Right cardiac atrium (tissue), 5 donors: Measurements from ENCODE around the gene HEPH. TPM values are rescaled to one million over a fixed set of nuclear protein-coding genes. Genes with fewer than 3 reads are reported as not detected.
A peak's percentile ranks its signal among the peaks of the same experiment; 100 is the strongest.

ENCODE experiments used
- ATAC-seq, 2 donors: fragments of 200-7000 bp; cut with Tn5 transposase; one replicate each; pipeline versions ENCODE4 v1.8.0 to v1.9.1; 2020; ENCODE audit warnings: moderate library complexity in 2 of 2, mild to moderate bottlenecking in 1 of 2
- DNase-seq, 3 donors: peaks; one replicate each; pipeline ENCODE4 v3.0.0-alpha.2; 2020
- H3K27ac ChIP-seq: one replicate; pipeline ENCODE4 v1.5.1; 2013; ENCODE audit warnings: mild to moderate bottlenecking, low read length, control low read depth, moderate library complexity
- H3K27me3 ChIP-seq: one replicate; pipeline ENCODE4 v1.6.1; 2013; ENCODE audit not compliant: control insufficient read depth, insufficient read depth
- H3K4me1 ChIP-seq: one replicate; pipeline ENCODE4 v1.6.1; 2013; ENCODE audit warnings: low read length; ENCODE audit not compliant: control insufficient read depth, insufficient read depth
- H3K4me3 ChIP-seq: one replicate; pipeline ENCODE4 v1.5.1; 2013; ENCODE audit warnings: low read length, control low read depth
- H3K9me3 ChIP-seq: one replicate; pipeline ENCODE4 v1.6.1; 2013; ENCODE audit warnings: low read length; ENCODE audit not compliant: control insufficient read depth
- WGBS: extraction: QIAGEN DNeasy Blood & Tissue Kit; methylation state at CpG from one replicate; pipeline ENCODE4 v1.1.7; 2013; 5-methylcytosine and 5-hydroxymethylcytosine counted together
- intact Hi-C, 4 donors: fragments of 100-400 bp; cut with DNase I; formaldehyde crosslinking; loops; one replicate each; pipeline versions ENCODE4 v1.11.0 to v1.14.0; 2022 to 2023
- polyA plus RNA-seq: library from polyadenylated mRNA; stranded (reverse); fragments of 200-250 nt; gene quantifications from one replicate; pipeline ENCODE4 v1.2.3, GENCODE V29; 2013
- total RNA-seq, 4 donors: library from RNA; stranded (reverse); fragmentation: NEBNext Ultra II Directional; extraction: Animal tissue kit (Norgen Biotek cat#: 25700); gene quantifications; one replicate each; pipeline ENCODE4 v1.2.1, GENCODE V29; 2021
- donor health status: healthy with polysubstance abuse.
- donor health status: DM: no; HTN: yes; CAD: no.
- donor health status: DM: no; HTN: no; CAD: no.
- donor health status: DM: no; HTN: yes; CAD: no; lungs with severe emphysema.
- donor health status: DM: yes; HTN: yes; CAD: no.

Gene HEPH
- total and polyA plus RNA-seq, 5 donors = 16.0 to 71.9 (median 55.8) TPM

DNA sequence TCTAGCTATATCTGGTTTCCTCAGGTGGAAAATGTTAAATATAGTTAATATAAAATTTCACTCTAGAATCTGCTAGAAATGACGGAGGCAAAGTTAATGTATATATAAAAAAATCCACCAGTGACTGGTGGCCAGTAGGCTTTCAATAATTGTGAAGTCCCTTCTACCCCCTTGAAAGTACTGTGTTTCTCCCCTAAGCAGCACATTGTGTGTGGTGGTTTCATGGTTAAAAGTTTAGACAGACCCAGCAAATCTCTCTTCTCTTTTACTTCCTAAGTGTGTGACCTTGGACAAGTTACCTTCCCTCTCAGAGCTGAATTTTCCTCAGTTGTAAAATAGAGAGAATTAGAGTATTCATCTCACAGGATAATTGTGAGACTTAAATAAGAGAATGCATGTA, 600 bp upstream of the HEPH start:
- no peaks in the 10 kb centered on the region for H3K4me1 ChIP-seq
- DNase-seq (no peak), ATAC-seq (no peak)
- WGBS = 86% methylated on average over 1 of the region's 1 CpG
- H3K4me3 ChIP-seq = no peak overlapping the region
- H3K27me3 ChIP-seq = no peaks in the 10 kb centered on the region
- H3K9me3 ChIP-seq = no peaks in the 10 kb centered on the region
- no peak overlapping the region for H3K27ac ChIP-seq
- intact Hi-C loops = no loop called here

DNA sequence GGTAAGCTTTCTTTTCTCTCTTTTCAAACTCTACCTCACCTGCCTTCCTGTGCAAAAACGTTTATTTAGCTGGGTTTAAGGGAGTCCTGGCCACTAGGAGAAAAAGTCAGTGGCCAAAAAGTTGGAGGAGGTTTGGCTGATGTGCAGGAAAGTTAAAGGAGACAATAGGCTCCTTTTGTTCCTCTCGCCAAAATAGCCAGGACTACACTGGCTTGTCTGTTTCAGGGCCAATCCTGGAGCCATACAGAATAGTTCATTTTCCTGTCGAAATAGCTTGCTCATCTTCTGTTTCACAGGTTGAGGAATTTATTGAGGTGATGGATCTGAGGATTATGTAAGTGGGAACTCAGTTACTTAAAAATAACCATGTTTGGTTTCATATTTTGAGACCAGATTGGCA, 423 bp downstream of the HEPH start:
- WGBS = 10% methylated on average over 3 of the region's 3 CpGs
- no peaks in the 10 kb centered on the region for H3K4me1 ChIP-seq
- intact Hi-C loops = no loop called here
- no peaks in the 10 kb centered on the region for H3K9me3 ChIP-seq
- no peaks in the 10 kb centered on the region for H3K27me3 ChIP-seq
- peak overlapping the region; percentile 87 for H3K4me3 ChIP-seq
- H3K27ac ChIP-seq = peak overlapping the region; percentile 64
- DNase-seq = no peak
- peak in 1 of 2 donors; percentile 43 for ATAC-seq

- intact Hi-C loops = no loop called here
- Histone ChIP-seq H3K27ac (no peak overlapping the region), H3K4me1 (no peaks in the 10 kb centered on the region), H3K9me3 (no peaks in the 10 kb centered on the region), H3K27me3 (no peaks in the 10 kb centered on the region), H3K4me3 (peak overlapping the region; percentile 87)
- DNase-seq = no peak
- ATAC-seq = no peak
- WGBS = 21% methylated on average over 2 of the region's 2 CpGs
Measured at GRCh38 chrX:66164931-66165330, 884 bp downstream of the HEPH start.

- DNase-seq (no peak), ATAC-seq (no peak)
- Histone ChIP-seq H3K4me1 (no peaks in the 10 kb centered on the region), H3K9me3 (no peaks in the 10 kb centered on the region), H3K4me3 (no peak overlapping the region), H3K27ac (no peak overlapping the region), H3K27me3 (no peaks in the 10 kb centered on the region)
- intact Hi-C loops = no loop called here
Measured at GRCh38 chrX:66166671-66167070, 2.6 kb downstream of the HEPH start.

DNA sequence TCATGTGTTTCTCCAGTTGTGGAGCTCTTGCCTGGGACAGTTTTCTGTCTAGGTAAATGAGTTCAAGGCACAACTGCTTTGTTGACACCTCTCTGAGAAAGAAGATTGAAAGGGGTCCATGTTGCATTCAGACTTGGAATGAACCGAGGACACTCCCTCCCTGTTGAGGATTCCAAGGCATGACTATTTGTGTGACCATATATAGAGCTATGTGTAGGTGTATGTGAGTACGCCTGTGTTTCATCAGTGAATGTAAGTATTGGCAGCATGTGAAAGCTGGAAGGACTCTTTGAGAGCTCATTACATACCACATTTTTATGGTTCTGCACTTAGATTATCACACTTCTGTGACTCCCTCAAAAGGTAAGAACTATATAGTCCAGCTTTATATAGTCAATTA, 3.4 kb downstream of the HEPH start:
- H3K27me3 ChIP-seq = no peaks in the 10 kb centered on the region
- H3K27ac ChIP-seq = no peak overlapping the region
- no peak overlapping the region for H3K4me3 ChIP-seq
- 48% methylated on average over 2 of the region's 2 CpGs for whole genome bisulfite sequencing
- DNase-seq = no peak
- ATAC-seq = no peak
- intact Hi-C loops = no loop called here
- no peaks in the 10 kb centered on the region for H3K9me3 ChIP-seq
- no peaks in the 10 kb centered on the region for H3K4me1 ChIP-seq

GRCh38 chrX:66176134-66176533, 12.1 kb downstream of the HEPH start:
- H3K9me3 ChIP-seq = no peaks in the 10 kb centered on the region
- intact Hi-C loops = no loop called here
- no peaks in the 10 kb centered on the region for H3K4me1 ChIP-seq
- ATAC-seq (no peak), DNase-seq (no peak)
- no peak overlapping the region for H3K27ac ChIP-seq
- 100% methylated on average over 1 of the region's 1 CpG for WGBS
- no peak overlapping the region for H3K4me3 ChIP-seq
- no peaks in the 10 kb centered on the region for H3K27me3 ChIP-seq

- intact Hi-C loops = no loop called here
- no peaks in the 10 kb centered on the region for H3K27me3 ChIP-seq
- H3K27ac ChIP-seq = no peak overlapping the region
- H3K9me3 ChIP-seq = no peaks in the 10 kb centered on the region
- no peak overlapping the region for H3K4me3 ChIP-seq
- ATAC-seq (no peak), DNase-seq (no peak)
- H3K4me1 ChIP-seq = no peaks in the 10 kb centered on the region
- WGBS = 83% methylated on average over 2 of the region's 2 CpGs
Measured at GRCh38 chrX:66191563-66191962, 27.5 kb downstream of the HEPH start.

GRCh38 chrX:66193821-66194220, 29.8 kb downstream of the HEPH start:
- intact Hi-C loops = no loop called here
- no peak overlapping the region for H3K4me3 ChIP-seq
- no peaks in the 10 kb centered on the region for H3K9me3 ChIP-seq
- ATAC-seq = no peak
- H3K4me1 ChIP-seq = no peaks in the 10 kb centered on the region
- no peaks in the 10 kb centered on the region for H3K27me3 ChIP-seq
- DNase-seq = no peak
- no peak overlapping the region for H3K27ac ChIP-seq

- DNase-seq (peak in 1 of 3 donors; percentile 26), ATAC-seq (no peak)
- Histone ChIP-seq H3K27ac (no peak overlapping the region), H3K4me1 (no peaks in the 10 kb centered on the region), H3K4me3 (no peak overlapping the region), H3K9me3 (no peaks in the 10 kb centered on the region), H3K27me3 (no peaks in the 10 kb centered on the region)
- 68% methylated on average over 4 of the region's 4 CpGs for WGBS
- intact Hi-C loops = no loop called here
Measured at GRCh38 chrX:66200050-66200664, 36.1 kb downstream of the HEPH start.

DNA sequence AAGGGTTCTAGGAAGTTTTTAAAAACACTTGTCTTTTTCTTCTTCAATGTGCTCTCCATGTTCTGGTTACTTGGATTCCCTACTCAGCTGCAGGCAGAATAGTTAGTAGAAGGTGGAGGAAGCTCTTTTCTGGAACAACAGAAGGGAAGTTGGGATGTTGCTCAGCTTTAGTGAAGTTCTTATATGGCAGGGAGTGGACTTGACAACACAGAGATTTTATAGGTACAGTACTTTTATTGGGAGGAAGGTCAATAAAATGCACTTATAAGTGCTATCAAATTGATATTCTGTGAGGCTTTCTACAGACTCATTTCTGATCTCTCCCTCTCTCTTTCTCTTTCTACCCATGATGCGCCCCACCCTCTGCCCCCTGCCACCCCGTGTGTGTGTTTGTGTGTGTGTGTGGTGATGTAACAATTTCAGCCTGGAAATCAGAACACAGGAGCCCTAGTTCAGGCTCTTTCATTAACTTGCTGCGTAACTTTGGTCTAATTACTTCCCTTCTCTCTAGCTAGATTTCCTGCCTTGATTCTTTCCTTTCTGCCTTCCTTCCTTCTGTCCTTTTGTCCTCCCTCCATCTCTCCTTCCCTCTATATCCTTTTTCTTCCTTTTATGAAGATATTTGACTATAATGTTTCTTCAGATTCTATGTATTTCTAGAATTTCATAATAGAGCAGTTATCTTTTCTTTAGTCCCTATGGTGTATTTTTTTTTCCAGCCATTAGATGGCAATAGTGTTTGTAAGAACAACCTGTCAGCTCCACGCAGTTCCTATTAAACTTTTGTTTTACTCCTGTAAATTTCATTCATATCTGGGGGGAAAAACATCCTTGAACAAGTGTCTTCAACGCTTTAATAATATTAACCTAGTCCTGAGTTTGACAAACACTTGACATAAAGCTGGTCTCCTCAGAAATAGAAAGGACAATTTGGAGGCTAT, 37.1 kb downstream of the HEPH start:
- Histone ChIP-seq H3K27me3 (no peaks in the 10 kb centered on the region), H3K4me1 (no peaks in the 10 kb centered on the region), H3K27ac (no peak overlapping the region), H3K4me3 (no peak overlapping the region), H3K9me3 (no peaks in the 10 kb centered on the region)
- intact Hi-C loops = no loop called here
- no peak for DNase-seq
- no peak for ATAC-seq
- 53% methylated on average over 5 of the region's 5 CpGs for WGBS

DNA sequence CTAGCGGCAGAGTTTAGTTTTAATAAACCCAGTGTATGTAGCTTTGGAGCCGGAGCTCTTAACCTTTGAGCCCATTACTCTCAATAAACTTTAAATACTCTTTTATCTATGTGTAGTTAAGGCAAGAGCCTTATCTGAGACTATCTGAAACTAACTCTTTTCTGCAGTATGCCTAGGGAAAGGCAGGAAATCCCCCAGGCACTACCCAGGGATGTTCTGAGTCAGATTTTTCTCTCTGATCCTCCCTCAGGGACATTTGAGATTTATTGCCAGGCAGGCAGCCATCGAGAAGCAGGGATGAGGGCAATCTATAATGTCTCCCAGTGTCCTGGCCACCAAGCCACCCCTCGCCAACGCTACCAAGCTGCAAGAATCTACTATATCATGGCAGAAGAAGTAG, 39.1 kb downstream of the HEPH start:
- no peak overlapping the region for H3K4me3 ChIP-seq
- DNase-seq (no peak), ATAC-seq (no peak)
- WGBS = 83% methylated on average over 5 of the region's 5 CpGs
- H3K4me1 ChIP-seq = no peaks in the 10 kb centered on the region
- intact Hi-C loops = no loop called here
- H3K27me3 ChIP-seq = no peaks in the 10 kb centered on the region
- H3K27ac ChIP-seq = no peak overlapping the region
- H3K9me3 ChIP-seq = no peaks in the 10 kb centered on the region
